Keratinocyte (primary cell): ENCODE results near the gene SRGAP3. TPM values are rescaled to one million over a fixed set of nuclear protein-coding genes. Genes with fewer than 3 reads are reported as not detected.

Experiments used
- DNase-seq: peaks from one replicate; pipeline ENCODE4 v3.0.0-alpha.2; 2011; ENCODE audit warnings: low read depth, missing footprints, low spot score
- FAIRE-seq: peaks from 2 replicates; lab custom pipeline; 2011; peaks lifted over from hg19 to GRCh38; lab: Jason Lieb, UNC
- H2AFZ ChIP-seq: 2 replicates; pipeline ENCODE4 v1.6.0; 2012; ENCODE audit warnings: low read length, control low read depth, inconsistent platforms; ENCODE audit not compliant: control insufficient read depth
- H3K27ac ChIP-seq: 2 replicates; pipeline ENCODE4 v1.5.1; 2011; ENCODE audit warnings: low read length; ENCODE audit not compliant: control insufficient read depth, insufficient read depth
- H3K27me3 ChIP-seq: 3 replicates; pipeline ENCODE4 v1.6.0; 2011; ENCODE audit warnings: low read length; ENCODE audit not compliant: control insufficient read depth, insufficient read depth; ENCODE audit errors: extremely low read depth
- H3K36me3 ChIP-seq, 2 experiments: 2 replicates in 1 of 2; 3 replicates in 1 of 2; pipeline ENCODE4 v1.5.1; 2011; ENCODE audit warnings: low read length in 2 of 2, mild to moderate bottlenecking in 1 of 2; ENCODE audit not compliant: control insufficient read depth in 2 of 2, insufficient read depth in 2 of 2; ENCODE audit errors: extremely low read depth in 1 of 2
- H3K4me1 ChIP-seq: 3 replicates; pipeline ENCODE4 v1.5.1; 2011; ENCODE audit warnings: low read length; ENCODE audit not compliant: control insufficient read depth, insufficient read depth; ENCODE audit errors: extremely low read depth
- H3K4me2 ChIP-seq: 3 replicates; pipeline ENCODE4 v1.6.0; 2011; ENCODE audit warnings: low read depth, low read length; ENCODE audit not compliant: control insufficient read depth, insufficient read depth; ENCODE audit errors: extremely low read depth
- H3K4me3 ChIP-seq, 3 experiments: fragments of 200-600 bp in 1 of 3; sonication (generic) in 1 of 3; 2 replicates in 2 of 3; 3 replicates in 1 of 3; pipeline ENCODE4 v1.5.1; 2011 to 2016; ENCODE audit warnings: low read length in 3 of 3, mild to moderate bottlenecking in 3 of 3, control low read depth in 2 of 3, inconsistent platforms in 1 of 3, low read depth in 1 of 3, mixed read lengths in 1 of 3, mixed run types in 1 of 3, moderate library complexity in 1 of 3; ENCODE audit not compliant: control insufficient read depth in 2 of 3, insufficient read depth in 2 of 3; ENCODE audit errors: extremely low read depth in 1 of 3
- H3K79me2 ChIP-seq: 2 replicates; pipeline ENCODE4 v1.6.0; 2012; ENCODE audit warnings: low read length; ENCODE audit not compliant: control insufficient read depth, insufficient read depth
- H3K9ac ChIP-seq: 3 replicates; pipeline ENCODE4 v1.6.0; 2011; ENCODE audit warnings: low read length; ENCODE audit not compliant: control insufficient read depth, insufficient read depth; ENCODE audit errors: extremely low read depth
- H3K9me1 ChIP-seq: 3 replicates; pipeline ENCODE4 v1.6.0; 2011; ENCODE audit warnings: low read length; ENCODE audit not compliant: control insufficient read depth, insufficient read depth; ENCODE audit errors: extremely low read depth
- H3K9me3 ChIP-seq: 2 replicates; pipeline ENCODE4 v1.5.1; 2012; ENCODE audit warnings: low read depth, low read length; ENCODE audit not compliant: control insufficient read depth
- H4K20me1 ChIP-seq: 3 replicates; pipeline ENCODE4 v1.6.0; 2011; ENCODE audit warnings: low read length; ENCODE audit not compliant: control insufficient read depth, insufficient read depth; ENCODE audit errors: extremely low read depth
- CTCF ChIP-seq, 3 experiments: IDR thresholded peaks in 1 of 3; conservative IDR thresholded peaks in 1 of 3; optimal IDR thresholded peaks in 1 of 3; 2 replicates in 2 of 3; 3 replicates in 1 of 3; pipeline versions ENCODE3 to v1.5.1; 2011; ENCODE audit warnings: low read length in 3 of 3, mild to moderate bottlenecking in 3 of 3, moderate library complexity in 2 of 3, control low read depth in 1 of 3, inconsistent platforms in 1 of 3; ENCODE audit not compliant: insufficient read depth in 2 of 3; ENCODE audit errors: extremely low read depth in 1 of 3
- EZH2 ChIP-seq: IDR thresholded peaks from one replicate; pipeline ENCODE4 v1.6.1; 2012; ENCODE audit warnings: inconsistent platforms, mild to moderate bottlenecking, low read length, moderate library complexity
- dilution Hi-C: fragments of 300-500 bp; cut with MboI; formaldehyde crosslinking; loops from one replicate; pipeline ENCODE4 v1.7.0; 2020; ENCODE audit warnings: low sequenced_read_pairs; ENCODE audit not compliant: extremely low pct_ligation_motif_present
- polyA plus RNA-seq, 5 experiments: library from polyadenylated mRNA; depleted of rRNA in 3 of 5; stranded (reverse) in 3 of 5; stranded (forward) in 1 of 5; unstranded in 1 of 5; fragments of >200 nt; gene quantifications; 1 replicate in 1 of 5; 2 replicates in 3 of 5; 3 replicates in 1 of 5; pipeline versions ENCODE4 v1.2.1 to v1.2.3, GENCODE V29; 2011 to 2012; ENCODE audit warnings: missing spikeins in 2 of 5, low read depth in 1 of 5, low replicate concordance in 1 of 5

The SRGAP3 gene
- polyA plus RNA-seq, 1 donor (not counting 4 experiments of a cell fraction or from before 2014, with no cell fraction given), result 7.2 TPM

GRCh38 chr3:9135526-9135925, 113.9 kb downstream of the SRGAP3 start:
- Histone ChIP-seq H2AFZ (no peak overlapping the region), H3K9me1 (no peaks in the 10 kb centered on the region), H4K20me1 (no peaks in the 10 kb centered on the region), H3K79me2 (peaks cover 3% of the 10 kb centered on the region), H3K4me2 (no peak overlapping the region), H3K27me3 (no peaks in the 10 kb centered on the region), H3K36me3 (peaks cover 0 to 4% of the 10 kb centered on the region in 2 experiments), H3K4me3 (no peak overlapping the region), H3K4me1 (peaks cover 11% of the 10 kb centered on the region), H3K27ac (no peak overlapping the region), H3K9me3 (no peaks in the 10 kb centered on the region), H3K9ac (no peak overlapping the region)
- FAIRE-seq (no peak), DNase-seq (no peak)
- dilution Hi-C loops, result no loop called here
- TF ChIP-seq CTCF (optimal IDR thresholded peaks at IDR 0.05 in 1 of 3, IDR thresholded peaks at IDR 0.05 in 1 of 3, conservative IDR thresholded peaks at IDR 0.05 in 1 of 3; ENCODE audit: extremely low read depth in 1 of 3, insufficient read depth in 2 of 3, low read length in 3 of 3), result no peak
- no peak for TF ChIP-seq EZH2

GRCh38 chr3:9133656-9134055, 115.8 kb downstream of the SRGAP3 start:
- dilution Hi-C loops, result no loop called here
- no peaks in the 10 kb centered on the region for H3K9me3 ChIP-seq
- no peaks in the 10 kb centered on the region for H4K20me1 ChIP-seq
- H3K4me2 ChIP-seq, result no peak overlapping the region
- no peak overlapping the region for H3K27ac ChIP-seq
- no peak for DNase-seq
- H3K9ac ChIP-seq, result no peak overlapping the region
- no peak overlapping the region for H2AFZ ChIP-seq
- TF ChIP-seq EZH2, result no peak
- no peak for TF ChIP-seq CTCF (optimal IDR thresholded peaks at IDR 0.05 in 1 of 3, IDR thresholded peaks at IDR 0.05 in 1 of 3, conservative IDR thresholded peaks at IDR 0.05 in 1 of 3; ENCODE audit: extremely low read depth in 1 of 3, insufficient read depth in 2 of 3, low read length in 3 of 3)
- H3K36me3 ChIP-seq, result peaks cover 0 to 4% of the 10 kb centered on the region in 2 experiments
- H3K79me2 ChIP-seq, result peaks cover 2% of the 10 kb centered on the region
- H3K4me1 ChIP-seq, result peaks cover 11% of the 10 kb centered on the region
- H3K4me3 ChIP-seq, result no peak overlapping the region
- H3K9me1 ChIP-seq, result no peaks in the 10 kb centered on the region
- H3K27me3 ChIP-seq, result no peaks in the 10 kb centered on the region
- no peak for FAIRE-seq
